A673 (cell line): ENCODE results near the gene RGS13. TPM values are rescaled to one million over a fixed set of nuclear protein-coding genes. Genes with fewer than 3 reads are reported as not detected.
A peak's percentile ranks its signal among the peaks of the same experiment; 100 is the strongest.

Experiments used
- BruUV-seq: library from RNA; stranded (reverse); fragments of 400-500 nt; replicated peaks from 2 replicates; lab custom pipeline; 2021; lab: Mats Ljungman, UMichigan
- CTCF ChIA-PET: fragments of 300-600 bp; sonication (Branson Sonifier 250); formaldehyde crosslinking; loops from one replicate; lab custom pipeline; 2022; ENCODE audit warnings: antibody characterized with exemption; lab: Charles Lee
- POLR2A ChIA-PET: fragments of 300-600 bp; sonication (Branson Sonifier 250); formaldehyde crosslinking; loops from one replicate; lab custom pipeline; 2022; ENCODE audit warnings: antibody characterized with exemption; ENCODE audit not compliant: low non-redundant PET; lab: Charles Lee
- DNase-seq: peaks from one replicate; pipeline ENCODE4 v3.0.0-alpha.2; 2015; ENCODE audit warnings: low spot score
- H3K27ac ChIP-seq: fragments of 200-600 bp; sonication (generic); 2 replicates; pipeline ENCODE4 v1.5.1; 2016; ENCODE audit warnings: mixed run types, low read depth, mild to moderate bottlenecking, mixed read lengths, antibody characterized with exemption, low read length; ENCODE audit not compliant: poor library complexity, severe bottlenecking
- H3K27me3 ChIP-seq: fragments of 200-600 bp; sonication (generic); replicated peaks from 2 replicates; pipeline ENCODE4 v1.6.1; 2017; ENCODE audit warnings: mixed run types, low read depth, mild to moderate bottlenecking, mixed read lengths, antibody characterized with exemption, low read length; ENCODE audit not compliant: insufficient read depth, poor library complexity
- H3K36me3 ChIP-seq: fragments of 200-600 bp; sonication (generic); 2 replicates; pipeline ENCODE4 v1.6.1; 2016; ENCODE audit warnings: mixed run types, mild to moderate bottlenecking, mixed read lengths, antibody characterized with exemption, low read length; ENCODE audit not compliant: insufficient read depth, poor library complexity, severe bottlenecking
- H3K4me1 ChIP-seq: fragments of 200-600 bp; sonication (generic); 2 replicates; pipeline ENCODE4 v1.6.1; 2017; ENCODE audit warnings: mixed run types, mild to moderate bottlenecking, mixed read lengths, antibody characterized with exemption, low read length; ENCODE audit not compliant: insufficient read depth, poor library complexity, severe bottlenecking
- H3K4me3 ChIP-seq: fragments of 200-600 bp; sonication (generic); 2 replicates; pipeline ENCODE4 v1.5.1; 2016; ENCODE audit warnings: low read depth, mixed run types, mild to moderate bottlenecking, mixed read lengths, low read length; ENCODE audit not compliant: poor library complexity, severe bottlenecking
- H3K9me3 ChIP-seq: fragments of 200-600 bp; sonication (generic); 2 replicates; pipeline ENCODE4 v1.6.1; 2016; ENCODE audit warnings: mixed run types, low read depth, mild to moderate bottlenecking, mixed read lengths, antibody characterized with exemption, low read length; ENCODE audit not compliant: poor library complexity, severe bottlenecking
- CTCF ChIP-seq: fragments of 300-800, 200-600 bp; sonication (generic); conservative IDR thresholded peaks from 2 replicates; pipeline ENCODE4 v1.5.1; 2017; ENCODE audit warnings: low read depth, mild to moderate bottlenecking, antibody characterized with exemption, low read length, moderate library complexity, mixed read lengths
- EZH2 ChIP-seq: fragments of 200-600 bp; sonication (generic); IDR thresholded peaks from 2 replicates; pipeline ENCODE4 v1.6.1; 2017; ENCODE audit warnings: borderline replicate concordance, low read depth, mild to moderate bottlenecking, mixed read lengths, antibody characterized with exemption, low read length; ENCODE audit not compliant: poor library complexity, severe bottlenecking
- intact Hi-C: fragments of 100-400 bp; cut with micrococcal nuclease; formaldehyde crosslinking; loops from one replicate; pipeline ENCODE4 v1.10.0; 2022; ENCODE audit not compliant: unreplicated experiment
- total RNA-seq: library from RNA; stranded (reverse); gene quantifications from 2 replicates; pipeline ENCODE4 v1.2.3, GENCODE V29; 2021

RGS13 gene
- total RNA-seq, 1 experiment from 2014 or later, result not detected

GRCh38 chr1:192652159-192652558, 16.2 kb downstream of the RGS13 start:
- Histone ChIP-seq H3K27me3 (no peaks in the 10 kb centered on the region), H3K36me3 (no peaks in the 10 kb centered on the region), H3K4me1 (no peaks in the 10 kb centered on the region), H3K27ac (no peak overlapping the region), H3K4me3 (no peak overlapping the region), H3K9me3 (no peaks in the 10 kb centered on the region)
- POLR2A ChIA-PET, result no interaction called here
- intact Hi-C loops, result no loop called here
- no TSS peak for BruUV-seq
- no peak for DNase-seq
- TF ChIP-seq EZH2 (no peak), CTCF (no peak)
- CTCF ChIA-PET, result no interaction called here

GRCh38 chr1:192654120-192654519, 18.2 kb downstream of the RGS13 start:
- CTCF ChIA-PET, result no interaction called here
- BruUV-seq, result no TSS peak

GRCh38 chr1:192654591-192655251, 18.8 kb downstream of the RGS13 start:
- no TSS peak for BruUV-seq
- no peaks in the 10 kb centered on the region for H3K36me3 ChIP-seq
- no peak overlapping the region for H3K4me3 ChIP-seq
- POLR2A ChIA-PET, result no interaction called here
- H3K9me3 ChIP-seq, result no peaks in the 10 kb centered on the region
- no peaks in the 10 kb centered on the region for H3K4me1 ChIP-seq
- TF ChIP-seq EZH2 (no peak), CTCF (no peak)
- CTCF ChIA-PET, result no interaction called here
- intact Hi-C loops, result no loop called here
- peak; percentile 46 for DNase-seq
- H3K27me3 ChIP-seq, result no peaks in the 10 kb centered on the region
- H3K27ac ChIP-seq, result no peak overlapping the region

More at GRCh38 chr1:192654120-192654519, 18.2 kb downstream of the RGS13 start:
- DNase-seq, result no peak
- H3K4me3 ChIP-seq, result no peak overlapping the region
- POLR2A ChIA-PET, result no interaction called here
- H3K9me3 ChIP-seq, result no peaks in the 10 kb centered on the region
- no peaks in the 10 kb centered on the region for H3K4me1 ChIP-seq
- H3K27me3 ChIP-seq, result no peaks in the 10 kb centered on the region
- no peak overlapping the region for H3K27ac ChIP-seq
- intact Hi-C loops, result no loop called here
- TF ChIP-seq EZH2 (no peak), CTCF (no peak)
- no peaks in the 10 kb centered on the region for H3K36me3 ChIP-seq
